ENCODE results near the gene PATJ. TPM values are rescaled to one million over a fixed set of nuclear protein-coding genes. Genes with fewer than 3 reads are reported as not detected.

PATJ gene
- total RNA-seq, 1 experiment from 2014 or later = 5.8 TPM

DNA sequence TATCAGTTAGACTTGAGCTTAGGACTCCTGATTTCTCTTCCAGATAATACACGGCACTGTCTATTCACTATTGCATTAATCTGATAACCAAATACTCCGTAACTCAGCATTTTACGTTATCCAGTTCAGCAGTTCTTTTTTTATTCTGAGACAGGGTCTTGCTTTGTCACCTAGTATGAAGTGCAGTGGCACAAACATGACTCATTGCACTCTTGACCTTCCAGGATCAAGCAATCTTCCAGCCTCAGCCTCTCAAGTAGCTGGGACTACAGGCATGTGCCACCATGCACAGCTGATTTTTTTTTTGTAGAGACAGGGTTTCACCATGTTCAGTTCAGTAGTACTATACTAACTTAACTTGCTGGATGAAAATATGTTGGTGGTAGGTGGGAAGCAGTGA lies 156.4 kb downstream of the PATJ start:
- Histone ChIP-seq H3K36me3 (no peaks in the 10 kb centered on the region), H3K27ac (no peak overlapping the region), H3K4me1 (replicated peaks) (no peaks in the 10 kb centered on the region), H3K27me3 (replicated peaks) (no peaks in the 10 kb centered on the region), H3K4me3 (no peak overlapping the region), H3K9me3 (replicated peaks) (no peaks in the 10 kb centered on the region)
- DNase-seq (ENCODE audit: low read depth in 1 of 2, low spot score in 2 of 2) = no peak

DNA sequence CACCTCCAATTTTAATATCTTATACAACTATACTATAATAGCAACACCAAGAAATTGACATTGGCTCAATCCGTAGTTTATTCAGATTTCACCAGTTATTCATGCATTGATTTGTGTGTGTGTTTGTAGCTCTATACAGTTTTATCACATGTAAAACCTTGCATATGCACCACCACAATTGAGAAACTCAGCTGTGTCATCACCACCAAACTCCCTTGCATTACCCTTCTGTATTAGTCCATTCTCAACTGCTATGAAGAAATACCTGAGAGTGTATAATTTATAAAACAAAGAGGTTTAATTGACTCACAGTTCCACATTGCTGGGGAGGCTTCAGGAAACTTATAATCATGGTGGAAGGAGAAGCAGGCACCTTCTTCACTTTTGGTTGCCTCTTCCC lies 162.1 kb downstream of the PATJ start:
- H3K4me1 ChIP-seq (replicated peaks) = no peaks in the 10 kb centered on the region
- H3K9me3 ChIP-seq (replicated peaks) = no peaks in the 10 kb centered on the region; the same call in 1 of the 2 replicates
- no peak overlapping the region for H3K4me3 ChIP-seq
- no peak for DNase-seq (ENCODE audit: low read depth in 1 of 2, low spot score in 2 of 2)
- H3K27ac ChIP-seq = no peak overlapping the region
- H3K27me3 ChIP-seq (replicated peaks) = no peaks in the 10 kb centered on the region
- no peaks in the 10 kb centered on the region for H3K36me3 ChIP-seq

DNA sequence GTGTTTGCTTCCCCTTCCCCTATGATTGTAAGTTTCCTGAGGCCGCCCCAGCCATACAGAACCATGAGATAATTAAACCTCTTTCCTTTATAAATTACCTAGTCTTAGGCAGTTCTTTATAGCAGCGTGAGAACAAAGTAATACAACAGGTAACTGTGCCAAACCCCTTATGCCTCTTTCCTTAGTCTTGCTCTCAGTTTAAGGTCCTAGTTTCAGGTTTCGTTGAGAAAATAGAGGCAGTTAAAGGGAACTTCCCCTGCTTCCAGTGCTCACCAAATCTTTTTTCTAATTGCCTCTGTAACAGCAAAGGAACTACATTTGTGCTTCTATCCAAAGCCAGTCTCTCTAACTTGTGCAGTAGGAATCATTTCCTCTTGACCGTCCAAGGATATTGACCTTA lies 164.8 kb downstream of the PATJ start:
- no peaks in the 10 kb centered on the region for H3K4me1 ChIP-seq (replicated peaks)
- no peak for DNase-seq (ENCODE audit: low read depth in 1 of 2, low spot score in 2 of 2)
- no peaks in the 10 kb centered on the region for H3K27me3 ChIP-seq (replicated peaks)
- H3K9me3 ChIP-seq (replicated peaks) = no peaks in the 10 kb centered on the region; the same call in 1 of the 2 replicates
- H3K4me3 ChIP-seq = no peak overlapping the region
- no peak overlapping the region for H3K27ac ChIP-seq
- H3K36me3 ChIP-seq = no peaks in the 10 kb centered on the region

DNA sequence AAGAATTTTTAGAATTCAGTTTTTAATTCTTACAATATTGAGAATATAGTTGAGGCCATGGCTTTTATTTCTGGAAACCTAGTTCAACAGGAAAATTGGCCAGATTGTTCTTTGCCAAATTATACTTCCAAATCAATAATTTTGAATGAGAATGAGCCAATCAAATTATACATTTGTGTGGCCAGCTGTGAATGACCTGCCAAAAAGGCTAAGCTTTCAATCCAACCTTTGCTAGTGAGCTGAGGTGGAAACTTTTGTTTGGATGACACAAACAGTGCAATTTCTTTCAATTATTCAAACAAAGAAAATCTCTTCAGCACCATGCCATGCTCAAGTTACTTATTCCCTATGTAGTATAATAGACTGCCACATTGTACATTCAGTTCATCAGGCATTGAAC lies 167.8 kb downstream of the PATJ start:
- Histone ChIP-seq H3K27ac (no peak overlapping the region), H3K36me3 (no peaks in the 10 kb centered on the region), H3K27me3 (replicated peaks) (no peaks in the 10 kb centered on the region), H3K4me3 (no peak overlapping the region), H3K4me1 (replicated peaks) (no peaks in the 10 kb centered on the region), H3K9me3 (replicated peaks) (no peaks in the 10 kb centered on the region; the same call in 1 of the 2 replicates)
- no peak for DNase-seq (ENCODE audit: low read depth in 1 of 2, low spot score in 2 of 2)

DNA sequence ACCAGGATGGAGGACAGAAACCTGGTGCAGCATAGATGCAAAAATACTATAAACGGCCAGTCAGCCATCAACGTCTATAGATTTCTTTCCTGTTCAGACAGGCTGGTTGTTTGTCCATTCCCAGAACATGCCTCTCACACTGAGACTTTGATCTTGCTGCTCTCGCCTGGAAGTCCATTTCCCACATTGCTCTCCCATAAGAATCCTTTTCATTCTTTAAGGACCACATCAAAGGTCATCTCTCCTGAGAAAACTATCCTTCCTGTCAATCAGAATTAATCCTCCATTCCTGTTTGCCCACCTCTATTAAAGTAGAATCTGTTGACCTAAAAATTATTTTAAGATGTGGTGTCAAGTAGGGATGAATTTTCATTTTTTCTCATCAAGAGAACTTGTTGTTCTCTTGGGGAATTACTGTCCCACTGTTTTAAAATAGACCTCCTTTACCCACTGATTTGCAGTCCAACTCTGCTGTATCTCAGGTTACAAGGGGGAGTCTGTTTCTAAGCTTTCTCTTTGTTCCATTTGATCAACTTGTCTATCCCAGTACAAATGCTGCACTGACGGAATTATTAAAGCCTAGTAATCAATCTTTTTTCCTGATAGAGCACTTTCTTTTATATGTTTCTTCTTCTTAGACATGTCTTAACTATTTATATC lies 172.7 kb downstream of the PATJ start:
- no peaks in the 10 kb centered on the region for H3K36me3 ChIP-seq
- no peaks in the 10 kb centered on the region for H3K4me1 ChIP-seq (replicated peaks)
- no peak overlapping the region for H3K27ac ChIP-seq
- H3K4me3 ChIP-seq = no peak overlapping the region
- no peaks in the 10 kb centered on the region for H3K9me3 ChIP-seq (replicated peaks)
- H3K27me3 ChIP-seq (replicated peaks) = no peaks in the 10 kb centered on the region
- no peak for DNase-seq (ENCODE audit: low read depth in 1 of 2, low spot score in 2 of 2)

DNA sequence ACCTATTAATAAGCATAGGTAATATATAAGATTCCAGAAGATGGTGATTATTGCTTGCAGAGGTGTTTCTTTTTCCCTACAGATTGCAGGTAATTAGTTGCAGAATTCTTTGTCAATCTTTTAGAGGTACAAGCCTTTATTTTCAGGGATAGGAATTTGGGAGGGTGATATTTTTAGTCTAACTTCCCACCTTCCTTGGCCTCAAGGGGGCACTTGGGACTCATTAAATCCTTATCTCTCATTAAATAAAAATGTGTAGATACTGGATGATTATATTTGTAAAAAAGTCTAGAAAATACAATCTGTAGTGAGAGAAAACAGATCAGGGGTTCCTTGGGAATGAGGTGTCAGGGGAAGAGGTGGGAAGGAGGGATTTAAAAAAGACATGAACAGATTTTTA lies 179.2 kb downstream of the PATJ start:
- Histone ChIP-seq H3K9me3 (replicated peaks) (no peaks in the 10 kb centered on the region), H3K4me3 (no peak overlapping the region), H3K27me3 (replicated peaks) (no peaks in the 10 kb centered on the region), H3K27ac (no peak overlapping the region), H3K4me1 (replicated peaks) (no peaks in the 10 kb centered on the region), H3K36me3 (no peaks in the 10 kb centered on the region)
- no peak for DNase-seq (ENCODE audit: low read depth in 1 of 2, low spot score in 2 of 2)

DNA sequence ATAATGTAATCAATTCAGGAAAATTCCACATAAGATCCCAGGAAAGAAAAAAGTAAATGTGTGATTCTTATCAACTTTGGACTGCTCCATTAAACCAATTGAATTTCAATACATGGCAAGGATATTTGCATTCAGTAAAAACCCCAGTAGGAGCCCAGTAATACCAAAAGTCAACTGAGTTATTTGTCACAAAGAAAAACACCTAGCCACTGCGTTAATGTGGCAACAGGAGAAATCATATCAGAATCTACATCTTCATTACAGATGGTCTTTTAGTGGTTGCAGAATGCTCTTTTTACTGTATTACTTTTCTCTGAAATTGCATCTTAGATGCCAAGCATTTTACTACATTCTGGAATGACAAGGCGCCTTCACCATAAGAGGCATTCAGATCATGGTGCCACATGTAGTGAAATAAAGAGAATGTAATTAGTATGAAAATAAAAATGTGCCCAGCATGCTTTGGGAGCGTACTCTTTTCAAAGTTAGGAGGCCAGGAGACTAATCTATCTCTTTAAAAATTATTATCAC lies 180.7 kb downstream of the PATJ start:
- no peaks in the 10 kb centered on the region for H3K9me3 ChIP-seq (replicated peaks)
- H3K27me3 ChIP-seq (replicated peaks) = no peaks in the 10 kb centered on the region
- no peaks in the 10 kb centered on the region for H3K36me3 ChIP-seq
- H3K4me3 ChIP-seq = no peak overlapping the region
- no peak overlapping the region for H3K27ac ChIP-seq
- no peak for DNase-seq (ENCODE audit: low read depth in 1 of 2, low spot score in 2 of 2)
- no peaks in the 10 kb centered on the region for H3K4me1 ChIP-seq (replicated peaks)

DNA sequence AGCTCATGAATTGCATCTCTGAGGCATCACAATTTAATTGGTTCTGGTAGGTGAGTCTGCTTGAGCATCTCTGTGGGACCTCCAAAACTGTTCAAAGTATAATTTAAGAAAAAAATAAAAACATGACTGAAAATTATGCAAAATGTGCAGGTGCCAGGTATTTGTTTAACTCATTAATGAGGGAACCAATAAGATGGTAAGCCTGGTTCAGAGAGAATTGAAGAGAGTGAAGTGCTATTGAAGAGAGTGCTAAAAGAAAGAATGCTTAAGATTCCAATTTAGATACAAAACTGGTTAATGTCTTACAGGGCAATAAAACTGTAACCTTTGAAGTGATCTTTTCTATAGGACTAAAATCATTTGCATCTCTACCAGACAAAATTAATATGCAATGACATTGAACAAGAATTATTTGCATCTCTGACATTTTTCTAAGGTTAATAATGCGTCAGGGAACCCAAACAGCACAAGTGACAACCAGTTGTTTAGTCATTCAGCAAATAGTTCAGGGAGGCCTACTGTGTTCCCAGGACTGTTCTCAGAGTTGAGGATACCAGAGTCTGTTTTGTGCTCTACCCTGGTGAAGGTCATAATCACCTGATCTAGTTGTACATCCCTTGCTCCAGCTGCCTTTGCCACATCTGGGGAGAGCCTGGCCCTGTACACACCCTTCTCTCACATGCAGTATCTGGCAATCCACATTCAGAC lies 183.5 kb downstream of the PATJ start:
- no peaks in the 10 kb centered on the region for H3K36me3 ChIP-seq
- H3K4me3 ChIP-seq = no peak overlapping the region

DNA sequence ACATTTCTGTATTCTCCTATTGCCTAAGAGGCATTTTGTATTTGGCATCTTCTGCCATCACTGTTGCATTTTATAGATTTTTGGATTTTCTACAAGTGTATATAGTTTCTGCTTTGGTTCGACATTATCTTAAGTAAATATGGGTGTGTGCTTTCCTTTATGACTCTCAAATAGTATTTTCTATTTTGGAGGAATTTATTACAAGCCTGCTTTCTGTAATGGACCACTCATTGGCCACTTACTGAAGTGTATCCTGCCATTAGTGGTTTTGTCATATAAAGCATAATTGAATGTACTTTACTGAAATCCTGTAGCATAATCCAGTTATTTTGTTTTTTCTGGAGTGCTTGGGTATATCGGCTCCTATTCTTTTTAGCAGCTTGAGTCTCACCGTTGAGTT lies 184.3 kb downstream of the PATJ start:
- DNase-seq (ENCODE audit: low read depth in 1 of 2, low spot score in 2 of 2) = no peak
- Histone ChIP-seq H3K9me3 (replicated peaks) (no peaks in the 10 kb centered on the region), H3K27me3 (replicated peaks) (no peaks in the 10 kb centered on the region), H3K36me3 (no peaks in the 10 kb centered on the region), H3K27ac (no peak overlapping the region), H3K4me3 (no peak overlapping the region), H3K4me1 (replicated peaks) (no peaks in the 10 kb centered on the region)

More for the DNA sequence above, 183.5 kb downstream of the PATJ start:
- DNase-seq (ENCODE audit: low read depth in 1 of 2, low spot score in 2 of 2) = no peak
- Histone ChIP-seq H3K4me1 (replicated peaks) (no peaks in the 10 kb centered on the region), H3K27ac (no peak overlapping the region), H3K27me3 (replicated peaks) (no peaks in the 10 kb centered on the region), H3K9me3 (replicated peaks) (no peaks in the 10 kb centered on the region)

DNA sequence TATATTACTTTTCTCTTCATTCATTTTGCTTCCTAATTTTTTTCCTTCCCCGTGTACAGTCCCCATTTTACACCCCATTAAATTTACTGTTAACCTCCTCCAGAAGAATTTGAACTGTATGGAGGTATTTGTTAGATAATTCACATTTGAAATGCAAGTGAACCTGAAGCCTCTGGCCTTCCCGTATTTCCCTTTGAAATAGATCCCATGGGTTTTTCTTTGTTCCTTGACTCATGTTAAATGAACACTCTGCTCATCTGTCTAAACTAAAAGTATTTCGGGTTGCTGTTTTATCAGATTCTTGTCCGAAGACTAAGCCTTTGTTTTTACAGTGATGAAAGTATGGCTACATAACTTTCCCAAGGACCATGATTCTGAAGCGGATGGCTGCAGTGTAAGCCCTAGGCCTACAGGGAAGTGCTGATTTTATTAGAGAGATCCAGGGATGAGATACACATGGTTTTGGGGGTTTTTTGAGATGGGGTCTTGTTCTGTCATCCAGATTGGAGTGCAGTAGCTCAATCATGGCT lies 187.9 kb downstream of the PATJ start:
- Histone ChIP-seq H3K4me1 (replicated peaks) (no peaks in the 10 kb centered on the region), H3K27ac (no peak overlapping the region), H3K36me3 (no peaks in the 10 kb centered on the region), H3K4me3 (no peak overlapping the region), H3K27me3 (replicated peaks) (no peaks in the 10 kb centered on the region), H3K9me3 (replicated peaks) (no peaks in the 10 kb centered on the region)
- no peak for DNase-seq (ENCODE audit: low read depth in 1 of 2, low spot score in 2 of 2)

DNA sequence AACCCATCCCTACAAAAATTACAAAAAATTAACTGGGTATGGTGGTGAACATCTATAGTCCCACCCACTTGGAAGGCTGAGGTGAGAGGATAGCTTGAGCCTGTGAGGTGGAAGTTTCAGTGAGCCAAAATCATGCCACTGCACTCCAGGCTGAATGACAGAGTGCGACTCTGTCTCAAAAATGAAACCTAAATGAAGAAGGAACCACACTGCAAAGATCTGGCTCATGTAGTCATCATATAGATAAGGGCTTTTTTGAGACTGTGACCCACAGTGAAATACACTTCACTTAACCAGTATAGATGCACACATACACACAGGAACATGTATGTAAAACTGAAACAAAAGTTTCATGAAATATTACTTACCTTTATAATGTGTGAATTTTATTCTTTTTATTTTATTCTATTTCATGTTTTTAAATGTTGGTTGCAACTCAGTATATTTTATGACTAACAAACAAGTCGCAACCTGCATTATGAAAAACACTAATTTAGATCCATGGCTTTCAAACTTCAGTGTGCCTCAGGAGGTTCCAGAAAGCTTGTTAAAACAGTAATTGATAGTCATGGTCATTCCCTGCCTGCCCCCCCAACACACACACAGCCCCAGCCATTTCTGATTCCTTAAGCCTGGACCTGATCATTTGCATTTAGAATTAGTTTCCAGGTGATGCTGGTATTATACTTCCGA lies 189.5 kb downstream of the PATJ start:
- DNase-seq (ENCODE audit: low read depth in 1 of 2, low spot score in 2 of 2) = no peak
- no peaks in the 10 kb centered on the region for H3K27me3 ChIP-seq (replicated peaks)
- 0 out of 2 replicates have a peak, but pooled peaks cover 1% of the 10 kb centered on the region for H3K4me1 ChIP-seq (replicated peaks)
- no peak overlapping the region for H3K27ac ChIP-seq
- no peak overlapping the region for H3K4me3 ChIP-seq
- no peaks in the 10 kb centered on the region for H3K9me3 ChIP-seq (replicated peaks)
- H3K36me3 ChIP-seq = no peaks in the 10 kb centered on the region

DNA sequence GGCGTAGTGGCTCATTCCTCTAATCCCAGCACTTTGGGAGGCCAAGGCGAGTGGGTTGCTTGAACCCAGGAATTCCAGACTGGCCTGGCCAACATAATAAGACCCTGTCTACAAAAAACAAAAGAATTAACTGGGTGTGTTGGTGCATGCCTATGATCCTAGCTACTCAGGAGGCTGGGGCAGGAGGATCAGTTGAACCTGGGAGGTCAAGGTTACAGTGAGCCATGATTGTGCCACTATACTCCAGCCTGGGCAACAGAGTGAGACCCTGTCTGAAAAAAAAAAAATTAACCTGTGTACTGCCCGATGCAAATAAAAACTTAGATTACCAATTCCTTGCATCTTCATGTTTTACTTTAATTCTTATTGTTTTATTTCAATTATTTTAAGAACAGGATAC lies 193.2 kb downstream of the PATJ start:
- DNase-seq (ENCODE audit: low read depth in 1 of 2, low spot score in 2 of 2) = no peak
- Histone ChIP-seq H3K27ac (no peak overlapping the region), H3K4me1 (replicated peaks) (0 out of 2 replicates have a peak, but pooled peaks cover 4% of the 10 kb centered on the region), H3K4me3 (no peak overlapping the region), H3K27me3 (replicated peaks) (no peaks in the 10 kb centered on the region), H3K9me3 (replicated peaks) (no peaks in the 10 kb centered on the region), H3K36me3 (no peaks in the 10 kb centered on the region)

DNA sequence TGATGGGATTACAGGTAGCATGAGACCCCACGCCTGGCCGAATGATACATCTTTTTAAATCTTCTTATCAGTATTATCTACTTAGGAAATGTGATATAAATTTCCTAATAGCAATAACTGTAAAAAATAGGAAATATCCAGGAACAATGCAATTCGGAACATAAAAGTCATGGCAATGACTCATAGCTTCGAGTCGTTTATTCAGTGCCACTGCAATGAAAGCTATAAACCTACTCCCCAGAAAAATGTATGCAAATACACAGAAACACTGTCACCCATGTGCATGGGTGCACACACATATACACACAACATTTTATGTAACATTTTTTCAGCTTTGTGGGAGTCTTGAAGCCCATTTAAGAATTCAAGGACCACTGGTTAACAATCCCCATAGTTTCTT lies 194.6 kb downstream of the PATJ start:
- no peaks in the 10 kb centered on the region for H3K9me3 ChIP-seq (replicated peaks)
- H3K27me3 ChIP-seq (replicated peaks) = no peaks in the 10 kb centered on the region
- DNase-seq (ENCODE audit: low read depth in 1 of 2, low spot score in 2 of 2) = no peak
- H3K4me3 ChIP-seq = no peak overlapping the region
- 0 out of 2 replicates have a peak, but pooled peaks cover 4% of the 10 kb centered on the region for H3K4me1 ChIP-seq (replicated peaks)
- no peaks in the 10 kb centered on the region for H3K36me3 ChIP-seq
- no peak overlapping the region for H3K27ac ChIP-seq

DNA sequence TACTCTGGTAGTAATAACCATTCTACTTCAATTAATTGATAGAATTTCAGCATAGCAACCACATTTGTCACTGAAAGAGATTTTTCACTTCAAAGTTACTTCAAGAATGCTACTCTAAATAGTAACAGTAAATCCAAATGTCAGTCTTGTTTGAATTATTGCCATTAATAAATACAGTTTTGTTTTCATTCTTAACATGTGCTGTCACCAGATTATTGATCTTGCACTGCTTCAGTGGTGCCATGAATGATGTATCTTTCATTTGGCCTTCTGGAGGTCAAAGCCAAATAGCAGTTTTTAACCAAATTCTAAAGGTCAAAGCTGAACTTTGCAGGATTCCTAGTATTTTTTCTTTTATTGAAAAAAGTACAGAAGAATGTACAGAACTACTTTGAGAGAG lies 199.5 kb downstream of the PATJ start:
- Histone ChIP-seq H3K27ac (no peak overlapping the region), H3K9me3 (replicated peaks) (no peaks in the 10 kb centered on the region; the same call in 1 of the 2 replicates), H3K27me3 (replicated peaks) (no peaks in the 10 kb centered on the region), H3K36me3 (no peaks in the 10 kb centered on the region), H3K4me1 (replicated peaks) (0 out of 2 replicates have a peak, but pooled peaks cover 2% of the 10 kb centered on the region), H3K4me3 (no peak overlapping the region)
- no peak for DNase-seq (ENCODE audit: low read depth in 1 of 2, low spot score in 2 of 2)
